ENCODE data around the gene VASP. TPM values are rescaled to one million over a fixed set of nuclear protein-coding genes. Genes with fewer than 3 reads are reported as not detected.
A peak's percentile ranks its signal among the peaks of the same experiment; 100 is the strongest.

VASP gene
- total and polyA plus RNA-seq, 9 of the 15 experiments (the other 6 are each of a cell fraction or from before 2014, with no cell fraction given) = 16.7 to 261 (median 112) TPM

DNA sequence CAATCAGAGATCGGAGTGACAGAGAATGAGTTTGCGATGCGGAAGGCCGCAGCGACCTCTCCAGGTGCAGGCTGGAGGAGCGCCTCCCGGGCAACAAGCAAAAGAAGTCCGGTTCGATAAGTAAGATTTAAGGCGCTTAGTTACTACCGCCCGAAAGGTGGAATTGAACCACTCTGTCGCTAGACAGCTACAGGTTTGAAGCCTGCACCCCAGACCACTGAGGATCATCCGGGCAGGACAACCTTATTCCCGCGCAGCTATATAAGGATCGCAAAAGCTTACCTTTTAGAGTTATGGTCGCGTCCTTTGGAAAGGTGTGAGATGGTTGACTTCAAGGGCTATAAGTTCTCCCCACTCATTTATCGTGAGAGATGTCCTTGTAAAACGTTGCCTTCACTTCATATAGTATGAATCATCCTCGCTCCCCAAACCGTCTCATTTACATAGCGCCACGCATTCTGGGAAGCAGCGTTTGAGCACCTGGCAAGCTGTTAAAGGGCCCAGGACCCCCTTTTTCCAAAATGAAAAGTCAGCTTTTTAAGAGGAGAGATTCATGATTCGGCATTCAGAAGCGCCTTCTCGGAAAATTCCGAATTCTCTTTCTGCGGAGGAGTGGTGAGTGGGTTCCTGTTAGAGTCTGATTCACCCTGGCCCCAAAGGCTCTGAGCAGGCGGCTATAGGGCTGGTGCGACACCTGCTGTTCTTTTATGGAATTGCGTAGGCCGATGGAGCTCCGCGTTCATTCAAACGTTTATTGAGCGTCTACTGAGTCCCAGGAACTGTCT is 28.6 kb upstream of the VASP start (continued):
- TF ChIP-seq DACH1 (IDR thresholded peaks at IDR 0.05; ENCODE audit: partially characterized antibody) (no peak), CCNT2 (IDR thresholded peaks at IDR 0.05; ENCODE audit: borderline replicate concordance, extremely low read depth, insufficient read length, low read depth, low read length) (no peak), TBP (optimal IDR thresholded peaks at IDR 0.05; ENCODE audit: low read depth, low read length) (no peak), RBM25 (IDR thresholded peaks at IDR 0.05; ENCODE audit: low read depth, low read length, severe bottlenecking) (peak; percentile 90), RNF2 (IDR thresholded peaks at IDR 0.05) (peak; percentile 80; the same call in 1 of the 2 replicates), ESRRB (CRISPR knock-in tag; IDR thresholded peaks at IDR 0.05; ENCODE audit: borderline replicate concordance) (no peak), RHOXF2B (CRISPR knock-in tag; conservative IDR thresholded peaks at IDR 0.05) (no peak), NFE2 (IDR thresholded peaks at IDR 0.05; ENCODE audit: low read depth) (peak; percentile 20; the same call in 1 of the 2 replicates), SMARCB1 (IDR thresholded peaks at IDR 0.05; ENCODE audit: insufficient read length, low read depth) (no peak), RUNX1 (IDR thresholded peaks at IDR 0.05; ENCODE audit: low read depth) (no peak), HMG20B (CRISPR knock-in tag; IDR thresholded peaks at IDR 0.05) (0 out of 2 replicates have a peak, but pooled peaks have one; percentile 21), BRD9 (IDR thresholded peaks at IDR 0.05; ENCODE audit: low read depth, partially characterized antibody) (peak; percentile 95), CSDE1 (IDR thresholded peaks at IDR 0.05) (peak in 1 of 2 experiments; percentile 18; a peak in 1 of 4 replicates), ZNF263 (CRISPR knock-in tag; IDR thresholded peaks at IDR 0.05; ENCODE audit: borderline replicate concordance) (no peak), IFI16 (CRISPR knock-in tag; IDR thresholded peaks at IDR 0.05) (no peak), ZNF311 (CRISPR knock-in tag; IDR thresholded peaks at IDR 0.05) (no peak), POLR2H (tag; IDR thresholded peaks at IDR 0.05; ENCODE audit: low read depth) (peak; percentile 99)
- TF ChIP-seq, protein P1, sequence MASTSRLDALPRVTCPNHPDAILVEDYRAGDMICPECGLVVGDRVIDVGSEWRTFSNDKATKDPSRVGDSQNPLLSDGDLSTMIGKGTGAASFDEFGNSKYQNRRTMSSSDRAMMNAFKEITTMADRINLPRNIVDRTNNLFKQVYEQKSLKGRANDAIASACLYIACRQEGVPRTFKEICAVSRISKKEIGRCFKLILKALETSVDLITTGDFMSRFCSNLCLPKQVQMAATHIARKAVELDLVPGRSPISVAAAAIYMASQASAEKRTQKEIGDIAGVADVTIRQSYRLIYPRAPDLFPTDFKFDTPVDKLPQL (IDR thresholded peaks at IDR 0.05; ENCODE audit: extremely low read depth, insufficient read length) = no peak
- TF ChIP-seq, protein P2, sequence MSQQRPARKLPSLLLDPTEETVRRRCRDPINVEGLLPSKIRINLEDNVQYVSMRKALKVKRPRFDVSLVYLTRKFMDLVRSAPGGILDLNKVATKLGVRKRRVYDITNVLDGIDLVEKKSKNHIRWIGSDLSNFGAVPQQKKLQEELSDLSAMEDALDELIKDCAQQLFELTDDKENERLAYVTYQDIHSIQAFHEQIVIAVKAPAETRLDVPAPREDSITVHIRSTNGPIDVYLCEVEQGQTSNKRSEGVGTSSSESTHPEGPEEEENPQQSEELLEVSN (IDR thresholded peaks at IDR 0.05; ENCODE audit: borderline replicate concordance in 1 of 2, extremely low read depth in 1 of 2, insufficient read depth in 1 of 2, insufficient read length in 1 of 2, low read depth in 1 of 2, low read length in 1 of 2, poor library complexity in 1 of 2, severe bottlenecking in 1 of 2) = no peak
- TF ChIP-seq, protein P3, sequence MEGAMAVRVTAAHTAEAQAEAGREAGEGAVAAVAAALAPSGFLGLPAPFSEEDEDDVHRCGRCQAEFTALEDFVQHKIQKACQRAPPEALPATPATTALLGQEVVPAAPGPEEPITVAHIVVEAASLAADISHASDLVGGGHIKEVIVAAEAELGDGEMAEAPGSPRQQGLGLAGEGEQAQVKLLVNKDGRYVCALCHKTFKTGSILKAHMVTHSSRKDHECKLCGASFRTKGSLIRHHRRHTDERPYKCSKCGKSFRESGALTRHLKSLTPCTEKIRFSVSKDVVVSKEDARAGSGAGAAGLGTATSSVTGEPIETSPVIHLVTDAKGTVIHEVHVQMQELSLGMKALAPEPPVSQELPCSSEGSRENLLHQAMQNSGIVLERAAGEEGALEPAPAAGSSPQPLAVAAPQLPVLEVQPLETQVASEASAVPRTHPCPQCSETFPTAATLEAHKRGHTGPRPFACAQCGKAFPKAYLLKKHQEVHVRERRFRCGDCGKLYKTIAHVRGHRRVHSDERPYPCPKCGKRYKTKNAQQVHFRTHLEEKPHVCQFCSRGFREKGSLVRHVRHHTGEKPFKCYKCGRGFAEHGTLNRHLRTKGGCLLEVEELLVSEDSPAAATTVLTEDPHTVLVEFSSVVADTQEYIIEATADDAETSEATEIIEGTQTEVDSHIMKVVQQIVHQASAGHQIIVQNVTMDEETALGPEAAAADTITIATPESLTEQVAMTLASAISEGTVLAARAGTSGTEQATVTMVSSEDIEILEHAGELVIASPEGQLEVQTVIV (CRISPR knock-in tag; IDR thresholded peaks at IDR 0.05; ENCODE audit: borderline replicate concordance) = no peak

Data from K562 (cell line).